Calu3 (cell line): Measurements from ENCODE around the gene MCF2. TPM values are rescaled to one million over a fixed set of nuclear protein-coding genes. Genes with fewer than 3 reads are reported as not detected.

Experiments
- BruUV-seq: library from RNA; stranded (reverse); fragments of 400-500 nt; replicated peaks from 2 replicates; lab custom pipeline; 2021; lab: Mats Ljungman, UMichigan
- CTCF ChIA-PET: fragments of 300-600 bp; sonication (Branson Sonifier 250); formaldehyde crosslinking; loops from one replicate; lab custom pipeline; 2022; ENCODE audit warnings: antibody characterized with exemption; lab: Charles Lee
- DNase-seq: peaks from one replicate; pipeline ENCODE4 v3.0.0; 2022
- H3K27ac Mint-ChIP-seq: one replicate; pipeline ENCODE4 v1.8.0; 2022; ENCODE audit warnings: mixed read lengths; ENCODE audit not compliant: unreplicated experiment
- H3K27me3 Mint-ChIP-seq: one replicate; pipeline ENCODE4 v1.8.0; 2022; ENCODE audit warnings: mixed read lengths; ENCODE audit not compliant: unreplicated experiment
- H3K36me3 Mint-ChIP-seq: one replicate; pipeline ENCODE4 v1.8.0; 2022; ENCODE audit warnings: mild to moderate bottlenecking, moderate library complexity, mixed read lengths; ENCODE audit not compliant: insufficient read depth, unreplicated experiment
- H3K4me1 Mint-ChIP-seq: one replicate; pipeline ENCODE4 v1.8.0; 2022; ENCODE audit warnings: mild to moderate bottlenecking, low read depth, mixed read lengths; ENCODE audit not compliant: unreplicated experiment
- H3K4me3 Mint-ChIP-seq: one replicate; pipeline ENCODE4 v1.8.0; 2022; ENCODE audit warnings: mild to moderate bottlenecking, low read depth, moderate library complexity, mixed read lengths; ENCODE audit not compliant: unreplicated experiment
- H3K9me3 Mint-ChIP-seq: one replicate; pipeline ENCODE4 v1.8.0; 2022; ENCODE audit warnings: low read depth, mixed read lengths; ENCODE audit not compliant: unreplicated experiment
- CTCF ChIP-seq: fragments of 200-600 bp; IDR thresholded peaks from one replicate; pipeline ENCODE4 v1.8.0; 2022; ENCODE audit warnings: antibody characterized with exemption; ENCODE audit not compliant: unreplicated experiment
- intact Hi-C: fragments of 100-400 bp; cut with micrococcal nuclease; formaldehyde crosslinking; loops from one replicate; pipeline ENCODE4 v1.10.0; 2022; ENCODE audit not compliant: unreplicated experiment
- total RNA-seq: library from RNA; stranded (reverse); gene quantifications from 2 replicates; pipeline ENCODE4 v1.2.3, GENCODE V29; 2022

Gene MCF2
- total RNA-seq, 1 experiment from 2014 or later, result not detected

- no peak for DNase-seq
- Mint-ChIP-seq H3K36me3 (no peaks in the 10 kb centered on the region), H3K27me3 (no peaks in the 10 kb centered on the region), H3K4me1 (no peaks in the 10 kb centered on the region), H3K27ac (no peak overlapping the region), H3K9me3 (no peaks in the 10 kb centered on the region), H3K4me3 (no peak overlapping the region)
- BruUV-seq, result no TSS peak
- no peak for TF ChIP-seq CTCF
- CTCF ChIA-PET, result no interaction called here
- intact Hi-C loops, result no loop called here
These were observed 65.6 kb downstream of the MCF2 start for GRCh38 chrX:139642241-139642927.

- no peaks in the 10 kb centered on the region for H3K27me3 Mint-ChIP-seq
- no peak overlapping the region for H3K4me3 Mint-ChIP-seq
- no peaks in the 10 kb centered on the region for H3K4me1 Mint-ChIP-seq
- no peak overlapping the region for H3K27ac Mint-ChIP-seq
- intact Hi-C loops, result no loop called here
- DNase-seq, result no peak
- no TSS peak for BruUV-seq
- TF ChIP-seq CTCF, result no peak
- no peaks in the 10 kb centered on the region for H3K36me3 Mint-ChIP-seq
- CTCF ChIA-PET, result no interaction called here
- no peaks in the 10 kb centered on the region for H3K9me3 Mint-ChIP-seq
These were observed 67.7 kb downstream of the MCF2 start for GRCh38 chrX:139640259-139640658.

GRCh38 chrX:139639253-139639652 lies 68.7 kb downstream of the MCF2 start:
- intact Hi-C loops, result no loop called here
- Mint-ChIP-seq H3K9me3 (no peaks in the 10 kb centered on the region), H3K27ac (no peak overlapping the region), H3K4me3 (no peak overlapping the region), H3K36me3 (no peaks in the 10 kb centered on the region), H3K27me3 (no peaks in the 10 kb centered on the region), H3K4me1 (no peaks in the 10 kb centered on the region)
- no peak for TF ChIP-seq CTCF
- CTCF ChIA-PET, result no interaction called here
- no TSS peak for BruUV-seq
- no peak for DNase-seq

- H3K4me3 Mint-ChIP-seq, result no peak overlapping the region
- peaks cover 5% of the 10 kb centered on the region for H3K9me3 Mint-ChIP-seq
- H3K4me1 Mint-ChIP-seq, result no peaks in the 10 kb centered on the region
- no peaks in the 10 kb centered on the region for H3K27me3 Mint-ChIP-seq
- no peak for DNase-seq
- intact Hi-C loops, result no loop called here
- H3K27ac Mint-ChIP-seq, result no peak overlapping the region
- no TSS peak for BruUV-seq
- TF ChIP-seq CTCF, result no peak
- CTCF ChIA-PET, result no interaction called here
- no peaks in the 10 kb centered on the region for H3K36me3 Mint-ChIP-seq
These were observed 107.9 kb downstream of the MCF2 start for GRCh38 chrX:139600105-139600504.
